Hindlimb muscle (tissue), 1 donor: Measurements from ENCODE around the gene ARHGAP15. TPM values are rescaled to one million over a fixed set of nuclear protein-coding genes. Genes with fewer than 3 reads are reported as not detected.
A peak's percentile ranks its signal among the peaks of the same experiment; 100 is the strongest.

ENCODE experiments used
- DNase-seq: peaks from one replicate; pipeline ENCODE4 v3.0.0-alpha.2; 2013
- polyA plus RNA-seq: library from polyadenylated mRNA; unstranded; fragments of 120-200 nt; gene quantifications from one replicate; pipeline ENCODE4 v1.2.1, GENCODE V29; 2013; ENCODE audit not compliant: insufficient read length

Gene ARHGAP15
- polyA plus RNA-seq, 1 donor, result 7.3 TPM

DNA sequence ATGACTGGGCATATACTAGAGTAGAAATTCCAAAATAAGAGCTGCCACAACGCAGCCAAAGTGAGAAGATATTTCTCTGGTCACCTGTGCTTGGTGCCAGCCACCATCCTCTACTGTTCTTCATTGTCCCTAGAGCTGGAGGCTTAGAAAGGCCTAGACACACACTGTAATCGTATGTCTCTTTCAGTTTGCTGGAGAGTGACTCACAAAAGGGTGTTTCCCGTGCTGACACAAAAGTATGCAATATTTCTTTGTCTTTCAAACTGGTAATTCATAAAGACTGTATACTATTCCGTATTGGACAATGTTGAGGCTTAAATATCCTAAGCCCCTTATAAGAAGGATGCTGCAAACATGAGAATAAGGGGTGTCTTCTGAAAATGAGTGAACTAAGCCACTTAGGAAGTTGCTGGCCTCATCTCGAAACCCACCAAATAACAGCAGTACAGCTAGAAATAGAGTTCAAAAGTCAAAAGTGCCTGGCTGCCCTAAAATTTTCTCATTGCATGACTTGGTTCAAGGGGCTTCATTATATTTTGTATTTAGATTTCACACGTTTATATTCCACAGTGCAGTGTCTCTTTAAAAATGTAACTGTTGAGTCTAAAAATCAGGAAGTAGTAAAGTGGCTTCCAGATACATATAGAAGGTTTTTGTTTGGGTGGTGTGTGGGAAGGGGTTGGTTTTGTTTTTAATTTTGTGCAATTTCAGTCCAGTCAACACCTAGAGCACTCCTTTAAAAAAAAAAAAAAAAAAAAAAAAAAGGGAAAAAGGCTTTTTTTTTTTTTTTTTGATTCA lies 601.1 kb downstream of the ARHGAP15 start:
- DNase-seq, result no peak

DNA sequence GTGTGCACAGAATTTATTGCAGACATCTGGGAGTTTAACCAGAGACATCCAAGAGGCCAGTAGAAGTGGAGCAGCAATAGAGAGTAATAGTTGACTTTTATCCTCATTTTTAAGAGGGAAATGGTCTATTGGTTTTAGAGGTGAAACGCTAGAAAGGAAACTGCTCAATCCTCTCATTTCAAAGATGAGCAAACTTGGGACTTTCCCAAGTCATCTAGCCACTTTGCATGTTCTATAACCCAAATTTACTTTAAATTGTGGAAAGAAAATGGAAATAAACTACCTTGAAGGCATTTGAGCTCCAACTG lies 601.7 kb downstream of the ARHGAP15 start:
- no peak for DNase-seq

DNA sequence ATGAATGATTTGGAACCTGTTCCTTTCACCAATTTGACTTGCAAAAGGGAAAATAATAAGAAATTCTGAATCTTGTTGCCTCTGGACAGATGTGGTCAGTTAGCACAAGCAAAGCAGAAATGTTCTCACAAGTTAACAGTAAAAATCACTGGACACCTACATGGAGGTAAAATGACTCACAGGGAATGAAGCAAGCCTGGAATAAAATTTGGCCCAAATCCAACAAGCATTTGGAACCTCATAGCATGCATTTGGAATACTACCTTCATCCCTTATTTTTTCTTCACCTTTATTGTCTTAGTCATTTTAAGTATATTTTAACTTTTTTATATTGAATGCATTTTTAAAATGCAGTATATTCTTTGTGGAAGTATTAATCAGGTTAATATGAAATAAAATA lies 602.9 kb downstream of the ARHGAP15 start:
- no peak for DNase-seq

DNA sequence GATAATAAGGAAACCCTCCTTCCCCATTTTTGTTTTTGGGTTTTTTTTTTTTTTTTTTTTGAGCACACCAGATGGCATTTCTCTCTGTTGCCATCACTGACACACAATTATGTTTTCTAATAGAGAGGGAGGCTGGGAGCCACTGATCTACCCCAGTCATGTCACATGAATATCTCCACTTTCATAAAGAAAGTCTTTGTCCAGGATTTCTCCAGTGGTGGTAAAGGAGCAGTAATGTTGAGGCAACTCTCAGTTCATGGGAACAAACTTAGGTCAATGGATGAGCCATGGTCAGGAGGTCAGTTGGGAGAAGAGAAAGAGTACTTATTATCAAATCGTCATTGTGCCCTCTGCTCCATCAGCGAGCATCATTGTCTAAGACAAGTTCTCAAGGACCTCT lies 603.7 kb downstream of the ARHGAP15 start:
- DNase-seq, result no peak

DNA sequence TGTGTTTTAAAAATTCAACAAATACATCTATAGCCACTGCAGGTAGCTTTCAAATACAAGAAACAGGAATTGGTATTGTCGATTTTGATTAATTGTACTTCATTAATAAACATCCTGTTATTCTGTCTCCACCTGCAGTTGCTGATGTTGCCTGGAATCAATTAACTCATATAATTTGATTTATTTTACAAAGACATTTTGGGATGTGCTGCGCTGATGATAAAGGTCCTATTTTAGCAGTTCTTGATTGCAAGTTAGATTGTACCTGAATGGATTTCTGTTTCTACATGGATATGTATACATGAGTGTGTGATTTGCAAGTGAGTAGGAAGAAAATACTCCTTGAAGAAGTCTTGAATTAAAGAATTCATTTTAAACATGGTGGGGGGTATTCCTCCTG lies 605.3 kb downstream of the ARHGAP15 start:
- no peak for DNase-seq

DNA sequence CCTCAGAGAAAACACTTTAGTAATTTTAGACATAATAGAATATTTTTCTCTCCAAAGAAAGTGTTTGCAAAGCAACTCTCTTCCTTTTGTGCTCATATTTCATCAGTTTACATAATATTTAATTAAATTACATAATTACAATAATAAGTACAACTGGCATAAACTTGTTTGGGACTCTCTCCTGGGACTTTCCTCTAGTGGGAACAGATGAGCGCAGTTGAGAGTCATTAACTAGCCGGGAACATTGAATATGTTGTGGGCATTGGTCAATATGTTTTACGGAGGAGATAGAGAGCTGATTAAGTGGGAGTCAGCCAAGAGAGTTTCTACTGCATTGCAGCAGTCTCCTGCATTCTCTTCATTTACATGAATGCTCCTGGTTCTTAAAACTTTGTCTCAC lies 607.7 kb downstream of the ARHGAP15 start:
- no peak for DNase-seq

DNA sequence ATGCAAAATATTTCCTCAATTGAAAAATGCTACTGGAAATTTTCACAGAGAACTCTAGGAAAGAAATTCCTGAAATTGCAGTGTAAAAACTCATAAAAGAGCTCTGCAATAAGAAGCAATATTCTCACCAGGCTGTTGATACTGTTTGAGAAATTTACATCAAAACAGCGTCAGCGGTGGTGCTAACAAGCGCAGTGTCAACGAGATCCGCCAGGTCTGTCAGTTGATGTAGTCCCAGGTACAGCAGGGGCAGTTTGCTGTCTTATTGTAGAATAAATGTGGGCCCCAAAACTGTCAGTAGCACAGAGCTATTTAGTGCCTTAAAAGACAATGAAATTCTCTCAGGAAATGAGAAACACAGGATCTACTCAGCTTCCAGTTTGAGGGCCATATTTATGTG lies 611.2 kb downstream of the ARHGAP15 start:
- no peak for DNase-seq

DNA sequence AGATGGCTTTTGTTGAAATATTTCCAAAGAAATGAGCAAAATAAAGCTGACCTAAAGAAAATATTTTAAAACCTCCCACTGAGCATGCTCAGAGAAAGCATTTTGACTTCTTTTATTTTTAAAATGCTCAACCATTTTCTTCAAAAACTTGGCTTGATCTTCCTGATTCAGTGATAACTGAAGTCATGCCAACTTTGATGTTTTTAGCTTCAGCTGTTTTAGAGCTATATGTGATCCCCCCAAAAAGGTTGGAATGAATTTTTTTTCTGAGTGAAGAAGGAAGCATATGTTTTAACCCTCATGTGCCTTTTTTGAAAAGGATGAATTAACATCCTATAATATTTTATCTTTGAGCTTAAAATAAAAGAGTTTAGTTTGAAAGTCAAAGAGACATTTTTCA lies 612.0 kb downstream of the ARHGAP15 start:
- no peak for DNase-seq

DNA sequence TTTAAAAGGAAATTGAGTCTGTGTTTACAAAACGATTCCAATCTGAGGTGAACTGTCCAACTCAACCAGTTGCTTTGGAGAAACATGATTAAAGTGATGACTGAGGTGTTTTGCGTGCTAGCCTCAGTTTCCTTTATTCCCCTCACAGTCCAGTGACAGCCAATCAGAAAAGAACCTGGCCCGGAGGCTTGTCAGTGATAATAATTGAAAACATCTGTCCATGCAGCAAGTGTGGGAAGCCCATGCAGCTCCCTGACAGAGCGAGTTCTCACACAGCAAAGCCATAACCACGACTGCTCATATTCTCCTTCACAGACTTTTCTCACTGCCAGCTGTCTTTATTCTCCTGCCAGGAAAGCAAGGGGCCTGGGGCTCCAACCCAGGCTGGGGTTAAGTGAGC lies 613.4 kb downstream of the ARHGAP15 start:
- no peak for DNase-seq

DNA sequence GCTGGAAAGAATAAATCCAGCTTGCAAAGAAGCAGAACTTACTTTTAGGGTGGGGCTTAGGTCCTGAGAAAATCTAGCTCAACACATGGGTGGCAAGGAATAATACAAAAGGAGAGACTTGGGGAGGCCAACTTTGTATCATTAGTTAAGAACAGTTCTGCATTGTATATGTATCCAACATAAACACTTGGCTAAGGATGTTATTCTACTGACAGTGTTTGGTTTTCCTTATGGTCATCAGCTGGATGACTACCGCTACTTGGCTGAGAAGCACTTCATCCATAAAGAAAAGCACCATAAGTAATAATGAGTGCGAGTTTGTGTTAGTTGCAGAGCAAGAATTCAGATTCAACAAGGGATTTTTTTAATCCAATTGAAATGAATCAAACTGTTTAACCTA lies 614.9 kb downstream of the ARHGAP15 start:
- no peak for DNase-seq

DNA sequence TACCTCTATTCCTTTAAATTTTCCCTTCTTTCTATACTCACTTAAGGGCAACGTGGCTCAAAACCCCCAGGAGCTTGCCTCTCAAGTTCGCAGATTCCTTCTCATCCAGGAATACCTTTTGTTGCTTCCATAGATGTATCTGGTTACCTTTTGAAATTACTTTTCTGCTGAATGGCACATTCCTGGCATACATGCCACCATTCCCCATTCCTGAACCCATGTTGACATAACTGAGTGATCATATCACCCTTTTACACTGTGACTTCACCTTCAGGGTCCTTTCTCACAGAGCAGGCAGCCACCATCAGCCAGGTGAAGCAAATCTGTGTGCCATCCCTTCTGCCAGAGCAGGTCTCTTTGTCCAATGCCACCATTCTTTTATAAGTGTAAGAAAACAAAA lies 615.8 kb downstream of the ARHGAP15 start:
- no peak for DNase-seq

DNA sequence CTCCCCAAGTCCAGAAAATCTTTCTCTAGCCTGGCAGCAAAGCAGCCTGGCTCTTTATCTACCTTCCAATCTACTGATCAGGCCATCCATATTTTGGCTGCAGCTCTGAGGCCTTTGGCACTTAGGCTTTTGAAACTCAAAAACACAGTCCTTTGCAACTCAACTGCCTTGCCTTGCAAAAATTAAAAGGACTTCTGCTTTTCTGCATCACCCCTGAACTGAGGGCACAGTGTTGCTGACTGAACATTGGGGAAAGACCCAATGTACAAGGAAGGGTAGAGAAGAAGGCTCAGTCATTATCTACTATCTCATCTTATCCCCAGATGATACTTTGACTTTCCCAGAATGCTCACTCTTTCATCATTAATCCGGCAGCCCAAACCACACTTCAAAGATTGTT lies 625.5 kb downstream of the ARHGAP15 start:
- DNase-seq, result no peak

DNA sequence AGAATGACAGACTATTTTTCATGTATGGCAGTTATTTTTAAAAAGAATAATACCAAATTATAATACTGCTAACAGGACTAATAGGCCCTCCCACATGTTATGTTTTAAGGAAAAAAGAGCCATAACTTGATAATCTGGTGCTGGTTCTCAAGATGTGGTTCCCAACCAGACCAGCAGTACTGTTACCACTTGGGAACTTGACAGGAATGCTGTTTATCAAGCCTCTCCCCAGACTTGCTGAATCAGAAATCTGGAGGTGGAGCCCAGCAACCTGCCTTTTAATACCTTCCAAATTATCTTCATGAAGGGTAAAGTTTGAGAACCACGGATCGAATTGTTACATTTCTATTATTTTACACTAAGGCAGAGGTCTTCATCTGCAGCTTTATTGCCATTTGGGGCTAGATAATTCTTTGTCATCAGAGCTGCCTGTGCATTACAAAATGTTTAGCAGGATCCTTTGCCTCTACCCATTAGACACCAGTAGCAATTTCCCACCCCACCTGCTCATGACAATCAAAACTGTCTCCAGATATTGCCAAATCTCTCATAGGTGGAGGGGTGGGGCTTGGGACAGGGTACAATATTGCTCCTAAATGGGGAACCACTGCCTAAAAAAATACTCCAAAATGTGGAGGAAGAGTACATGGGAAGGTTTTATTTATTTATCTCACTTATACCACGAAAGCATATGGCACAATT lies 629.6 kb downstream of the ARHGAP15 start:
- no peak for DNase-seq

DNA sequence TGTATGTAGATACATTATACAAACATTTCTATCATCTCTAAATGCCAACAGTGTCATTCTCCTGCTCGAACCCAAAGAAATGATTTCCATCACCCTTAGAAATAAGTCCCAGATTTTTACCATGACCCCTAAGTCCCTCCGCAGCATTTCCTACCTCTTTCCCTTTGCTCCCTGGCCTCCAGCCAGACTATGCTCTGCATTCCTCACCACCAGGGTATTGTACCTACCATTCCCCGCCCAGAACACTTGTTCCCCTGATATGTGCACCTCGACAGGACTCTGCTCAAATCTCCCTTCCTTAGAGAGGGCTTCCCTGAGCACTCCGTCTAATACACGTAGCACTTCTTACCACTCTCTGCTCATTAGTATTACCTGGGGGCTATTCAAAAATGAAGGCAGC lies 630.2 kb downstream of the ARHGAP15 start:
- DNase-seq, result no peak

DNA sequence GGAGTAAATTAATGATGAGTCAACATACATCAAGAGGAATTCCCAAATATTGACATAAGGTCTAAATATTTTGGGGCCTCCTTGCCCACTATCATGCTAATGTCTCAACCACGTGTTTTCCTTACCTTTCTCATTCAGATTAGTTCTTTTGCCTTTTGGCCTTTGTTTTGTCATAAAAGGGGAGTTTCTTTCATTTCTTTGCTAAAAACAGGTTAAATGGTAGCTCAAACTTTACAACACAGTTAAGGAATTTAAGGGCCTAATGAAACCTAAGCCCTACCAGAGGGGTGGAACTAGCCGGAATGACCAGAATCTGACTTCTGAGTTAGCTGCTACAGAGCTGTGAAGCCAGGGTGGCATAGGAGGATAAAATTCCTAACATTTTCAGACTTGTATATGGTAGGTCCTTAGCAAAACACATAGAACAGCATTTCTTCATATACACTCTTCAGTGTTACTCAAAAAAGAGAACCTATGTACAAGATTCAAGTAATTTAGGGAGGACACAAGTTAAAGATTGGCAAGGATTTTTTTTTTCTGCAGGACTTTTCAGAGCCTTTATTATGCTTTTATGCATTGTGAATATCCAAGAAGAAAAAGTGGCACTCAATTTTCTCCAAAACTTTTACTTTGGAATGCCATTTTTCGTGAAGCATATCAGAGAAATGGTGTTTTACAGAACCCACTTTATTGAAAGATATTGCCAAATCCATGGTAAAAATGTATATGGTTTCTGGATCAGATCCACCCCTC lies 633.1 kb downstream of the ARHGAP15 start:
- DNase-seq, result no peak

DNA sequence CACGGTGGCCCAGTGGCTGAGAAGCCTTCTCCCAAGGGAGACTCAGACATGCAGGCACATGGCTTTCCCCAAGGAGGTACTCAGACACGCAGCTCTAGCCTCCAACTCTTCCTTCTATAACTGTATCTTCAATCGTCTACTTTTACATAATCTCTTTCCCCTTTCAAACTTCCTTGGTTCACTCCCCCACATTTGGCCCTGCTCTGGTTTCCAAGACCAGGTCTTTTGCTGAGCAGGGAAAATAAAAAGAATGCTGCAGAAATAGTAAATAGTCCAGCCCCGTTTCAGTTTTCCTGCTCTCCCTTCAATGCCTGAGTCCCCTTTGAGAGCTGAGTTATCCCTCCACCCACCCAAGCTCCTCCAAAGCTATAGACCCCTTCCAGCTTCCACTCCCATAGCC lies 635.0 kb downstream of the ARHGAP15 start:
- no peak for DNase-seq

DNA sequence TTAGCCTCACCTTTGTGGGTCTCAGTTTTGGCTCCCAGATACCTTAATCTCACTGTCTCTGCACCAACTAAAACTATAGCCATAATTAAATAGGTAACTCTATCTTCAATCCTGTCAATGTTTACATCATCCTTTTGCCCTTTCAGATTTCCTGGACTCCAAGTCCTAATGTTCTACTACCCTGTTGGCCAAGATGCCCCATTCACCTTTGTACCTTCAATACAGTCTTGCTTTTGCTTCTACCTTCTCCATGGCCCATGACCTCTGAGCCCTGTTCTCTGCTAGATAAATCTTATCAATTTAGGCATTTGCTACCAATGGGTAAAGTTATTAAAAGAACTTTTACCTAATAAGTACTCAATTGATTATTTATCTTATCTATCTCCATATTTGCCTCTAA lies 635.5 kb downstream of the ARHGAP15 start:
- no peak for DNase-seq

DNA sequence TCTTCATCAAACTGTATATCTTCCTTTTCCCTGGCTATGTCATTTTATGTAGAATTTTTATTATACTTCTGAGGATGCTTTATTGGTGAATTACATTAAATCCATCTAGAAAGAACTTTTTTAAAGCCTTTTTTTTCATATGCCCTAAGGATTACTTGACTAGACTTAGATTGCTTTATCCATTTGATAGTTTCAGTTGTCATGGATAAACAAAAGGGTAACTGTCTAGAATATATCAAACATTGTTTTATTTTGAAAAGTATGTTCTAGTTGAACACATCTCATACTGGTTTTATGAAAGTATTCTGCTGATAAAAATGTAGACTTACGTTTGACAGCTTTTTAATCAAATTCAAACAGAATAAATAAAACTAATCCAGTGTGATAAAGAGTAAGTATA lies 639.8 kb downstream of the ARHGAP15 start:
- no peak for DNase-seq

DNA sequence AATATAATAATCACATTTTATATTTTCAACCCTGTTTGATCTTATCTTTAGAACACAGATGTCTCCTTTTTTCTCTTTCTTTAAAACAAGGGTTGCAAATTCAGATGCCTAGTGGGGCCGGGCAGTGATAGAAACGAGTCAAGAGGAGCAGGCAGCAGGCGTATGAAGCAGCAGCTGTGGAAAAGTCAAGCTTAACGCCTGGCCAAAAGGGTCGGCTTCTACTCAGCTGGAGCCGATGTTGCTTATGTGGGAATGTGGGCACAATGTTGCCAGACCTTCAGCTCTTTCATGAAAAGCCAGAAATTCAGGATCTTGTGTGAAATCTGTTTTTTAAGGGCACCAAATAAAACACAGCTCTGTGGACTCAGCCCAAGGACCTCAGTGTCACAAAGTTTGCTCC lies 642.7 kb downstream of the ARHGAP15 start:
- peak; percentile 13 for DNase-seq

DNA sequence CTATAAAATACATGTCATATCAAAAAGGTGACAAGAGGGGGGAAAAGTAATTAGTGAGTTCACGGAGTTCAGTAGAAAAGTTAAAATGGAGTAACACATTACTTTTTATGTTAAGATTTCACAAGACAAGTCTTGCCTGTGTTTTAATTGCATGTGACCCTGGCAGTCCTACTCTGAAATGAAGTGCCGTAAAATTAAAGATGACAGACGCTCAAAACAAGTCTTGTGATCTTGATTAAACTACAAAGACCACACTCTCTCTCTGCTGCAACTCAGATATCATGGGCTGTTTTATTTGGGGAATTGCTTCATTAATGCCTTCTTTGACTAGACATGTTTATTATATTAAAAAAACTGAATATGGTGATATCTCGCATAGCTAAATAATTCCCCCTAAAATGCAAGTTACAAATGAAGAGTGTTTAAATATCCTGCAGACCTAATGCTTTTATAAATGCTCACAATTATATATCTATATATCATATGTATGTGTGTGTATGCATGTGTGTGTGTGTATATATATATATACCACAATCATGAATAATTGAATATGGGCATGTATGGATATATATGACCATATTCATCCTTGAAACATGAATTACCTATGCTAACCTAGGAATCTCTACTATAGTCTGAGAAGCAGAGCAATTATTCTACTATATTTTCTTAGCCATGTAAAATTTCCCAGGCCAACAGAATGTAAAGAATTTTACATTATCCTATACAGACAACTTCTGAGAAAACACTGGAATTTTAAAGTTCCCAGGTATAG lies 647.5 kb downstream of the ARHGAP15 start:
- no peak for DNase-seq

DNA sequence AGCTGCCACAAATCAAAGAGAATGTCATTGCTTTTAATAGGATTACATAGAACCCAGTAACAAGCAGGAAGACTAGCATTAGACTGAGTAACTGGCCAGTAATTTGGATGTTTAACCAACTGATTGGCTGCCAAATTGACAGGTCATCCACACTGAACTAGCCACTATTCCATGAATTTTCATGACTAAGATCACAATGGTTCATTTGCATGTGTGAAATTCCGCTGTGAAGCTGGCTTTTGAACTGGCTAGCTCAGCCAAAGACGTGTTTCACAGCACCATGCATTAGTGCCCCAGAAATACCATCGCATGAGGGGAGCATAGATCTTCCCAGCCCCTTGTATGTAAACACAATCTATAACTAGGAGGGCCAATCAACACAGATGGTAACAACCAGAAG lies 649.8 kb downstream of the ARHGAP15 start:
- DNase-seq, result no peak

DNA sequence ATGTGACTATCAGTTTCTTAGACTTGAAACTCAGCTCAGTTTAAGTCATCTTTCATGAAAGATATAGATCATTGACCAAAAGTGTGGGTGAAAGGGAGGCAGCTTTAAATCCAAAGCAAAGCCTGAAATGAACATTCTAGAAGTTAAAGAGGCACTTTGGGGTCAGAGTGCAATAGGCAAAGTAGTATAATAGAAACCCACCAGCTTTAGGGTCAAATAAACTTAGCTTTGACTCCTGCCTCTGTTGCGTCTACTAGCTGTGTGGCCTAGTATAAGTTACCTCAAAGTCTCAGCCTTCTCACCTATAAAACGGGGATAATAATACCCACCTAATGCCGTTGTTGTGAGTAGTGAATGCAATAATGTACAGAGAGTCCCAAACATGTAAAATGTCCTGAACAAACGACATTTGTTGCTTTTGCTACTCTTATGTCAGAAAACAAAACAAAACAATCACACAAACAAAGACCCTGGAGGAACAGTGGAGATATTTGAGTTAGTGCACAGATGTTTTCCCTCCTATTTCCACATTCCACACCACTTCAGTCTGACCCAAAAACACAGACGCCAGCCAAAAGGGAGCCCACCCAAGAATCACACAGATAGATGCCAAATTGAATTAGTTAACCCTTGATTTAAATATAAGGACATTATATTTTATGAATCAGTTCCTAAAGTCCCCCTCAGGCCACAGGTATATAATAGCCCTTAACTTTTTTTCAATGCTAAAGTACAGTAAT lies 657.0 kb downstream of the ARHGAP15 start:
- no peak for DNase-seq
